ENCODE results near the gene AKAP6.

DNA sequence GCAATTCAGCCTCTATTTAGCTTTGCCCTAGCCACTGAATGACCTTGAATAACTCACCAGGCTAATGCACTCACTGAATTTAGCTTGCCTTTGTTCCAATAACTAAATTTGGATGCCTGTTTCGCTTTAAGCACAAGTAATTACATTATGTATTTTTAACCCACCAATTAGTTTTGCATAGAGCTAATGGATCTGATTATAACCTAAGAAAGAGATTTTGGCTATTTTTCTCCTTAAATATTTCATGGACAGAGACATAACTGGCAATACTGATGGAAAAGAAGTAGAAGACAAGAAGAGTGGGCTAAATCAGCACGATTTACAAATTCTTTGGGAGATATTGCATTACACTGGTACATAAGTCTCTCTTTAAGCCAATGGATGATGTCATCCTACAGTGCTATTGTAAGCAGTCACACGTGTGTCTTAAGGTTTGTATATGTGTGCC is 85.7 kb downstream of the AKAP6 start:
- TF ChIP-seq, protein P1, sequence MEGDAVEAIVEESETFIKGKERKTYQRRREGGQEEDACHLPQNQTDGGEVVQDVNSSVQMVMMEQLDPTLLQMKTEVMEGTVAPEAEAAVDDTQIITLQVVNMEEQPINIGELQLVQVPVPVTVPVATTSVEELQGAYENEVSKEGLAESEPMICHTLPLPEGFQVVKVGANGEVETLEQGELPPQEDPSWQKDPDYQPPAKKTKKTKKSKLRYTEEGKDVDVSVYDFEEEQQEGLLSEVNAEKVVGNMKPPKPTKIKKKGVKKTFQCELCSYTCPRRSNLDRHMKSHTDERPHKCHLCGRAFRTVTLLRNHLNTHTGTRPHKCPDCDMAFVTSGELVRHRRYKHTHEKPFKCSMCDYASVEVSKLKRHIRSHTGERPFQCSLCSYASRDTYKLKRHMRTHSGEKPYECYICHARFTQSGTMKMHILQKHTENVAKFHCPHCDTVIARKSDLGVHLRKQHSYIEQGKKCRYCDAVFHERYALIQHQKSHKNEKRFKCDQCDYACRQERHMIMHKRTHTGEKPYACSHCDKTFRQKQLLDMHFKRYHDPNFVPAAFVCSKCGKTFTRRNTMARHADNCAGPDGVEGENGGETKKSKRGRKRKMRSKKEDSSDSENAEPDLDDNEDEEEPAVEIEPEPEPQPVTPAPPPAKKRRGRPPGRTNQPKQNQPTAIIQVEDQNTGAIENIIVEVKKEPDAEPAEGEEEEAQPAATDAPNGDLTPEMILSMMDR (IDR thresholded peaks at IDR 0.05), result no peak
- no peak for TF ChIP-seq POLR2A (IDR thresholded peaks at IDR 0.05)
